Dedifferentiated amniotic fluid mesenchymal stem cell (primary cell): Measurements from ENCODE around the gene RNF19B.
"Not testable (repeated sequence)": the region's sequence is repeated elsewhere in the genome, so short reads cannot be mapped to it uniquely, and the experiment has no call there.

Experiments
- DNase-seq: peaks from one replicate; pipeline ENCODE4 v3.0.0-alpha.2; 2016; ENCODE audit errors: extremely low spot score

The RNF19B gene, protein sequence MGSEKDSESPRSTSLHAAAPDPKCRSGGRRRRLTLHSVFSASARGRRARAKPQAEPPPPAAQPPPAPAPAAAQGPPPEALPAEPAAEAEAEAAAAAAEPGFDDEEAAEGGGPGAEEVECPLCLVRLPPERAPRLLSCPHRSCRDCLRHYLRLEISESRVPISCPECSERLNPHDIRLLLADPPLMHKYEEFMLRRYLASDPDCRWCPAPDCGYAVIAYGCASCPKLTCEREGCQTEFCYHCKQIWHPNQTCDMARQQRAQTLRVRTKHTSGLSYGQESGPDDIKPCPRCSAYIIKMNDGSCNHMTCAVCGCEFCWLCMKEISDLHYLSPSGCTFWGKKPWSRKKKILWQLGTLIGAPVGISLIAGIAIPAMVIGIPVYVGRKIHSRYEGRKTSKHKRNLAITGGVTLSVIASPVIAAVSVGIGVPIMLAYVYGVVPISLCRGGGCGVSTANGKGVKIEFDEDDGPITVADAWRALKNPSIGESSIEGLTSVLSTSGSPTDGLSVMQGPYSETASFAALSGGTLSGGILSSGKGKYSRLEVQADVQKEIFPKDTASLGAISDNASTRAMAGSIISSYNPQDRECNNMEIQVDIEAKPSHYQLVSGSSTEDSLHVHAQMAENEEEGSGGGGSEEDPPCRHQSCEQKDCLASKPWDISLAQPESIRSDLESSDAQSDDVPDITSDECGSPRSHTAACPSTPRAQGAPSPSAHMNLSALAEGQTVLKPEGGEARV

DNA sequence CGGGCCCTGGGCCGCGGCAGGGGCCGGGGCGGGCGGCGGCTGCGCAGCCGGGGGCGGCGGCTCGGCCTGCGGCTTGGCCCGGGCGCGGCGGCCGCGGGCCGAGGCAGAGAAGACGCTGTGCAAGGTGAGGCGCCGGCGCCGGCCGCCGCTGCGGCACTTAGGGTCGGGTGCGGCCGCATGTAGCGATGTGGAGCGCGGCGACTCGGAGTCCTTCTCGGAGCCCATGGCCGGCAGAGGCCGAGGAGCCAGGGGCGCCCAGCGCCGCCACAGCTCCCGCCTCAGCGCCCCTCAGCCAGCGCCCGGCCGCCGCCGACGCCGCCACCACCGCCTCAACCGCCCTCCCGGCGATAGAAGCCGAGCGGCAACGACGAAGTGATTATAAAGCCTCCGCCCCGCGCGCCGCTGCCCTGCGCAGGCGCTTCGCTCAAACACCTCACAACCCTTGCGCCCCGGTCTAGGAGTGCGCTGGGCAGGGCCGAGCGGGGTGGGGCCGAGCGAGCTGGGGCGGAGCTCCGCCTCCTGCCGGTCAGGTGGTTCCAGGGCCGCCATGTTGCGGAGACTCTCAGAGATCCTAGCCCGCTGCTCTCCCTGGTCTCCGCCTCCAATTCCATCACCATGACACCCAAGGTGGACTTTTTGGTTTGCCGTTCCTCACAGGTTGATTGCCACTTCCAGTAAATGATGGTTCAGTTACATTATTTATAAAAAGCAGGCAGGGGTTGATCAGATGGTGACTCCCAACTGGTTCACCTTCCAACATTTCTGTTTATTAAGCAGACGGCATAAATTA, at the start of gene RNF19B:
TSS of gene RNF19B (minus strand) at position 349 of the 790 bp plus-strand sequence. CDS start at position 225, 124 bp downstream.
- peak; percentile 89 for DNase-seq

DNA sequence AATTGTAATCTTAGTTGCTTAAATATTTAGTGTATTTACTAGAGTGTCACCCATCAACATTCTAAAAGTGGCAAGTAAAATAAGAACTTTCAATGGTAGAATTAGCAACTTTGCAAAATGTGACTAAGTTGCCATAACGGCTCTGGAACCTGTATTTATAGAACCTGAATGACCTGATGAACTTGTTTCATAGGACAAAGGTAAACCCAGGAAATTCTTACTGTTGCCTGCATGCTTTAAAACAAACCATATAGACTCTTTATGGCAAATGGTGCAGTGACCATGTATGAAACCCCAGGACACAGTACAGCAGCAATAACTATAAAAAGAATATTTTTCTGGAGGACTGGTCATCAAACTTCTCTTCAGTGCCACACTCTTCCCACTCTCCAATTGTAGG, 49.2 kb upstream of the RNF19B start:
- DNase-seq, result no peak

DNA sequence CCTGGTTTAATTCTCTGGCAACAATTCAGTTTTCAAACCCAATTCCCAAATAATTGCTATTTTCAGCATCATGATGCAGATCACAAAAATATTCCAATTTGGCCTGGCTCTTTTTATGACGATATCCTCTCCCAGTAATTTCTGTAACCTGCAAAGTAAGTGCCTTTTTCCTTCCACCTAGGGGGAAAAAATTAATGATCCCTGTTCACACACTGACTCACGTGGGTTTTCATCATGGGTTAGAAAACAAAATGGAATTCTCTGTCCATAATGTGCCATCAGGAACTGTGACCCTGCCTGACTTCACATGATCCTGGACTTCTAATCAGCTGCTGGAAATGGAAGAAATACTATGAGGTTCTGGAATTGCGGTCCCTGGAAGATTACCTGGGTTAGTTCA, 47.6 kb upstream of the RNF19B start:
- no peak for DNase-seq

DNA sequence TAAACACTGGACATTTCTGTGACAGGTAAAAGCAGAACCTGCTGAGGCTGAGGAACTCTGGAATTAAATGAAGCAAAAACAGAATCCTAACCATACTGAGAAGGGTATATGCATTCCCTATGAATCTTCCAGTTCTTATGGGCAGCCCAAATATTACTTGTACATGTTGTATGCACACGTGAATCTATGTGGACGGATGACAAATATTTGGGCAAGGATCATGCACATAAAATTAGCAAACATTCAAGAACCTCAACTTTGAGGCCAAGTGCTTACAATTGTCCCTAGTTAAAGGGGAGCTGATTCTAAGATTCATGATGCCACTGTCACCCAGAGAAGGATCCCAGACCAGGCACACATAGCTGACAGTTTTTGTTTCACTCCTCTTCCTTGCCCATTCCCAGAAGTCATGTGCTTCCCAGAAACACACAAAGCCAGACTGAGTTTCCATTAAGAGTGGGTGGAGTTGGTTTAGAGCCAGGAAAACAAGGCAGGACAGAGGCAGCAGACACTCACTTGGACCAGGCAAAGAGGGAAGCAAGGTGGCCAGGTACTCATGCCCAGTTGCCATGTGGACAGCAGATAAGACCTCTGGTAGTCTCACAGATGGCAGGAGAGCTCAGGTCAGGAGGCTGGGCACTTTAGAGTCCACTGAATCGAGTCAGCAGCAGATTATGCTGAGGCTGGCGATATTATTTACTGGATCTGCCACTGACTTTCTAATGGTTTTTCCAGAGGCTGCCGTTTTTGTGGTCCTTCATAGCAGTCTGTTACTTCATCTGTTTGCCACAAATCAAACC, 46.5 kb upstream of the RNF19B start:
- DNase-seq, result peak; percentile 49

DNA sequence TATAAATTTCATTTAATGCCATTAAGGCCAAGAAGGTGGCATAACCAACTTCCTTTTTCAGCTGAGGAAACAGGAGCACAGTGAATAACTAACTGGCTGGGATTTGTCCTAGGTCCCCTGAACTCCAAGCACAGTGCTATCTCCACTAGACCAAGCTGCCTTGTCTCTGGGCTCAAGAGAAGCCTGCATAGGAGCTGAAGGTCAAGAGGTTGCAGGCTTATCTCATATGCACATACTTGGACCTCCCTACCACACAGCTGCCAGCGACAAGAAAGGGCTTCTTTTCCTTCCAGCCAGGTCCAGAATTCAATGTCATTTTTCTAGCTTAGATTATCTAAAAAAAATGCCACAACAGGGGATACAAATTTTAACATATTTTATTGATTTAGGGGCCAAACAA, 45.0 kb upstream of the RNF19B start:
- DNase-seq, result no peak

DNA sequence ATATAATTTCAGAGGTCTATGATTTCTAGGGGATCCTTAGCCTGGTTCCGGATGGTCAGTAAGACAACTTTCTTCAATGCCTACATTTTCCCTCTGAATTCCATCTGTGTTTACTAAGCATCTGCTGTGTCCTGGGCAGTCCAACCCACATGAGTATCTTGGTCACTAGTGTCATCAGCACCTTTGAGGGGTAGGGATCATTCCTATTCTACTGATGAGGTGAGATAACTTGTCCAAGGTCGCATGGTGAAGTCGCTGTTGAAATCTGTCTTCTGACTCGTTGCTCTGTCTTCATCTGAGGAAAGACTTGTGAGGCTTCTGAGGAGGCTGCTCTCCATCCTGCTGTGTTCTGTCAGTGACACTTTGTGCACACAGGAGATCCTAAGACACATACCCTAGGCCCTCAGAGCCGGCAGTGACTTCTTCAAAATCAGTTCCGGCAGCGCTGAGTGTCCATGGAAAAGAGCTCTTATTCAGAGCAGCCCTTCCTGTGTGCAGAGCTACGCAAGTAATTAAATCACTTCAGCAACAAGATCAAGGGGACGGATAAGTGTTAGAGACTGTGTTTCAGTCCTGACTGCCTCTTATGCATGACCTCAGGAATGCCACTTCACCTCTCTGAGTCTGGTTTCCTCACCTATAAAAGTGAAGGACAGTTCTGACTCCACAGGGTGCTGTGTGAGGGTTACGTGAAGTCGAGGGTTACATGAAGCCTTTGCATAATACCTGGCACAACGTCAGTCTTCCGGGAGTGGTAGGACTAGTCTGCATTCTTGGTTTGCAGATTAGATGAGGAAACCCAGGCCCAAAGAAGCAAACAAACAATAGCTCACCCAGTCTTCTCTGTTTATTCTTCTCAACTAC, 43.7 kb upstream of the RNF19B start:
- DNase-seq, result no peak

DNA sequence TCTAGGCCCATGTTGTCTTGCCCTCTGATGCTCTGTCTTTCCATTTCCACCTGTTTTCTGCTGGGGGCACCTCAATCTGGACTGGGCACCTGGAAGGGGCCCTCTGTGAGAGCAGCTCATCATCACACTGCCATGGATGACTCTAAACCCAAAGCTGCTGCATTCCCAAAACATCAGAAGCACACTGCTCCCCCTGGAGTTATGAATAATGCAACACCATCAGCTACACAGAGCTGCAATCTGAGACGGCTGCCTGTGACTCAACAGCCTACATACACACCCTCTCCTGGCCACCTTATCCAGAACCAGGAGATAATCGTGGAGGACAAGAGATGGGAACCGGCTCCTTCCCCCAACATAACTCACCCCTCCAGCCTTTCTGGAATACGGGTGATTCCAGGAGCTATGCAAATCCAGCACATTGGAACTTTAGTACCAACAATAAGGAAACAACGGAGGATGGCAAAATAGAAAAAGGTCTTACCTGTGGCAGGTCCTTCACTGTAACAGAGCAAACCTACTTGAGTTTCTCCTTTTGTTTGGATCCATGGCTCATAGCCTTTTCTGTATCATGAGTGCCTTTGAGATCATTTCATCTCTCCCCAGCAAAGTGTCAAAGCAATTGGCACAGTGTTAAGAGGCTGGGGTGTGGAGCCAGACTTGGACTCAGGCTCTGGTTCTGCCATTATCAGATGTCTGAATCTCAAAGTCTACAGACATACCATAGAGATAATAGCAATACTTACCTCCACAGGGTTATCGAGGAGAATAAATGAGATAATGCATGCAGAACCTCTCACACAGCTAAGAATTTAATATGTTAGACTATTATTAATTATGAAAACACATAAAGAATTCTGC, 42.8 kb upstream of the RNF19B start:
- peak; percentile 85 for DNase-seq

DNA sequence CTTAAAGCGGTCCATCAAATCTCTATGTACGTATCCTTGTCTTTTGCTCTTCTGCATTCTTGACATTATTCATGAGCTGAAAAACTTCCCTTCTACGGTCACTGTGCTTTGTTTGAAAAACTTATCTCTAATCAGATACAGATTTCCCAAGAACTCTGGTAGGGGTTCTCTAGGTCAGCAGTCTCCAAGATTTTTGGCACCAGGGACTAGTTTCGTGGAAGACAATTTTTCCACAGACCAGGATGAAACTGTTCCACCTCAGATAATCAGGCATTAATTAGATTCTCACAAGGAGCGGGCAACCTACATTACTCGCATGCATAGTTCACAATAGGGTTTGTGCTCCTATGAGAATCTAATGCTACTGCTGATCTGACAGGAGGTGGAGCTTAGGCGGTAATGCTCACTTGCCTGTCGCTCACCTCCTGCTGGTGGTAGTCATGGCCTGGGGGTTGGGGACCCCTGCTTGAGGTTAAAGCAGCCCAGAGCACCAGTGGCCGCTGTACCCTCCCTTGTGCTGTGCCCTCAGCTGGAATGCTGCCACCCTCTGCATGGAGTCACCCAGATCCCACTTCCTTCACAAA, 41.3 kb upstream of the RNF19B start:
- no peak for DNase-seq

DNA sequence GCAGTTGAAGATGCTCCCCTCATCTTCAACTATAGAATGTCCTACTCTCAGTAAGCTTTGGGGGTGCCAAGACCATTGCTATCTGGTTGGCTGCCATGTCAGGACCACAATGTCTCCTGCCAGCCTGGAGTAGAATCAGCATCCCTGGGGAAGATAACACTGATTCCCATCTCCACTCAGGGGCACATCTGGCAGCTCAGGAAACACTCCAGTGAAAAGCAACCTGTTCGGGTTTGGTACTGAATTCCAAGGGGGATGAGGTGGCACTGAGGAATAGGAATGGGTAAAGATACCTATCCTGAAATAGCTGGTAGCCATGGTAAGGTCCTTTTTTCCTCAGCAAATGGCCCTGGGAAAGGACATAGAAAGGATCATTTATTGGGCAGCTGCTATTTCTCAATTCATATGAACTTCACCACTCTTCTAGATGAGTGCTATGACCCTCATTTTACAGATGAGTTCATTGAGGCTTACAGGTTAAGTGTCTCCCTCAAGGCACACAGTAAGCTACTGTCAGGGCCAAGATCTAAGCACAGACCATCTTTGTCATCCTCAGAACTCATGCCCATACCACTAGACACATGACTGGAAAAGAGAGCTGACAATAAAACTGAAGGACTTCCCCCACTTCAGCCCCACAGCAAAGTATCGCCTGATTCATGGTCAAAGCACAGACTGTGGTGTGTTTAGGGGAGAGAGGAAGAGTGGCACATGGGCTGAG, 40.7 kb upstream of the RNF19B start:
- no peak for DNase-seq

DNA sequence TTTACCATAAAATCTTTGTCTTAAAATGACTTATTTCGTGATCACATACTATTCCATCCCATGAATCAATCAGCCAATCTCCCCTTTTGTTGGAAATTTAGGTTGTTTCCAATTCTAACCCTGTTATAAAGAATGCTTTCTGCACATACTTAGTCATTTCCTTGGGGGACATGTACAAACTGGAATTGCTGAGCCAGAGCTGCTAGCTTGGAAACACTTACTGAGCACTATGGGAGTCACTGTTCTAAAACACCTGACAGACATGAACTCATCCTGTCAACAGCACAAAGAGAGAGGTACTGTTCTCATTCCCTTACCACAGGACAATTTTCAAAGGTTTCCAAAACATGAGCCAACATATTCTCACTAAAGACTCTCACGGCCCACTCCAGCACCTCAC, 40.0 kb upstream of the RNF19B start:
- no peak for DNase-seq

DNA sequence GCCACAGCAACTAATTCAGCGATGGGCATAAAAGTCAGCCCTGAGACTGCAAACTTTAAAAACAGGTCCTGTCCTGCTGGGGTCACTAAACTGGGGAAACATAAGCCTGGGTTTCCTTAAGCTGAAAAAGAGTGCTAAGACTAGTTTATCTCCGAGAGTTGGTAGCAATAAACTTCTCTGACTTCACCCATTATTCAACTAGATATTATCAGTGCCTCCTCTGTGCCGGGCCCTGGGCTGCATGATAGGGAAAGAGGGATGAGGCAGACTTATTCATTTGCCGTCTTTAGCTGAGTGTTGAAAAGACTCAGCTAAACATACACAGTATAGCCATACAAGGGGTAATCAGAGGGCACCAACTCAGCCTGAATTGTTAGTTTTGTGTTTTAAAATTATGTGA, 39.0 kb upstream of the RNF19B start:
- no peak for DNase-seq

DNA sequence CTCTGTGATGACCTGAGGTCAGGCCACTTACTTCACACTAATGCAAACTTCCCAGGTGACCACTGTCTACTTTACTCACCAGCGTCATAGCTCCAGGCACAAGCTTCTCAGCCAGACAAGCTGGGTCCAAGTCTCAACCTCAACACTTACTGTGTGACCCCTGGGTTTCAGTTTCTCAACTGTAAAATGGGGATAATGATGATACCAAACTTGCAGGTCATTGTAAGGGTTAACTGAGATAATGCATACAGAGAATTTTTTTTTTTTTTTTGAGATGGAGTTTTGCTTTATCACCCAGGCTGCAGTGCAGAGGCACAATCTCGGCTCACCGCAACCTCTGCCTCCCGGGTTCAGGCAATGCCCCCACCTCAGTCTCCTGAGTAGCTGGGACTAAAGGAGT, 37.4 kb upstream of the RNF19B start:
- no peak for DNase-seq

DNA sequence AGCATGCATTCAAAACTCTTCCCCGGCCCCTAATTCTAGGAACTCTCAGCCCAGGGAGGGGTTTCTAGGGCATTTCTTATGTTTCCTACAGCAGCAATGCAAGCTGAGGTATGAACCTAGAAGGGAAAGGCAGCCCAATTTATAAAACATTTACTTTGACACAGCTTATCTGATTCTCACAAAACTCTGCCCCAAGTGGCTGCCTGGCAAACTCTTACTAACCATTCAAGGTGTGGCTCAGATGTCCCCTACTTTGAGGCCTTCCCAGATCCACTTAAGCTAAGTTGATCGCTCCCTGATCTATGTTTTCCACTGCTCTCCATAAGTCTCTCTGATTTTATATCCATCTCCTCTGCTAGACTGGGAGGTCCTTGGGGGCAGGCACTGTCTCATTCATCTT, 36.7 kb upstream of the RNF19B start:
- no peak for DNase-seq

DNA sequence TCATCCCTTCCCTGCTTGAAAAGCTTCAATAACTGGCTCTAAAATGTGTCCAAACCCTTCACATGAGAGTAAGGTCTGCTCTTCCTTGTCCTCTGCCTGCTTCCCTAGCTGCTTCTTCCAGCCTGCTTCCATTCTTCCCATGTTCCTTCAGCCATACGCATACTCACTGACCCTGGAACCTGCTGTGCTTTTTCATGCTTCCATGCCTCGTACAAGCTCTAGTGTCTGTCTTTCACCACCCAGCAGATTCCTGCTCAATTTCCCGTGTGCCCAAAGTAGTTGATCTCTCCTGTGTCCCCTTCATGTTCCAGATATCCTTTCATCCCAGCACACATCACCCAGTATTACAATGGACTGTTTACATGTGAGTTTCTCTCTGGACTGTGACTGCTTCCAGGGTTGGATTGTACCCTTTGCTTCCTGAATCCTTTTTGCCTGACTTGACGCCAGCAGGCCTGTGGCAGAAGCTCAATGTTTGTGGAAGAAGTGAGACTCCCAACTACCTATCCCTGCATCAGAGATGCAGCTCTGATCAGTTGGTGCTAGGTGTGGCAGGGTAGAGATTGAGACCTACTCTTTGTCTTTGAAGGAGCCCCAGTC, 35.9 kb upstream of the RNF19B start:
- DNase-seq, result no peak

DNA sequence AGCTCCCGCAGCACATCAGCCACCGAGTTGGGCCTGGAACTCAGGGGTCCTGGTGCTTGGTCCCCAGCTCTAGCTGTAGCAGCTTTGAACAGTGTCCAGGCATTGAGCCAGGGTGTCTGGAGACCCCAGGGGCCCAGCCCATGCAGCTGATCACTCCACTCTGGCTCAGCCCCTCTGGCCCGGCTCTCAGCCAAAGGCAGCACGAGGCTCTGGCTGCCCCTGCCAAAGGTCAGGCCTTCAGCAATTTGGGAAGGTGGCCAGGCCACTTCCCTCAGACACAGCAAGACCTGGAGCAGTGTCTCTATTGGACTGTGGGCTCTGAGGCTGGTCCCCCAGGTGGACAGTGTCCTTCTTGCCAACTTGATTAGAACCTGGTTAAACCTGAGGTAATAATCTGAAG, 34.4 kb upstream of the RNF19B start:
- DNase-seq, result no peak

DNA sequence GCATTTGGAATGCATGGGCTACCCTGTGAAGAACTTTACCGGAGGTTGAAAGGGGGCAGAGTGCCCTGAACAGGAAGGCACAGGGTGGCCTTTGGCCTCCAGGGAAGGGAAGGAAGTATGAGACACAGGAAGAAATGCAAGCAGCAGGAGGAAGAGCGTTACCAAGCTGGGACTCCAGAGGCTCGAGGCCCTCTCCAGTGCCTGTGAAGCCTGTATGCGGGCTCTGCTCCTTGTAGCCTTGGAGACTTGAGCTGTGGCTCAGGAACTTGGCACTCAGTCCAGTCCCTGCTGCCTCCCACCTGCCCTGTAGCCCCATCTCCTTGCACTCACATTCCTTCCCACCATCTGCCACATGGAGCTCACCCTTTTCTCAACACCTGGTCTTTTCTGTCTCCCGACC, 33.5 kb upstream of the RNF19B start:
- no peak for DNase-seq

DNA sequence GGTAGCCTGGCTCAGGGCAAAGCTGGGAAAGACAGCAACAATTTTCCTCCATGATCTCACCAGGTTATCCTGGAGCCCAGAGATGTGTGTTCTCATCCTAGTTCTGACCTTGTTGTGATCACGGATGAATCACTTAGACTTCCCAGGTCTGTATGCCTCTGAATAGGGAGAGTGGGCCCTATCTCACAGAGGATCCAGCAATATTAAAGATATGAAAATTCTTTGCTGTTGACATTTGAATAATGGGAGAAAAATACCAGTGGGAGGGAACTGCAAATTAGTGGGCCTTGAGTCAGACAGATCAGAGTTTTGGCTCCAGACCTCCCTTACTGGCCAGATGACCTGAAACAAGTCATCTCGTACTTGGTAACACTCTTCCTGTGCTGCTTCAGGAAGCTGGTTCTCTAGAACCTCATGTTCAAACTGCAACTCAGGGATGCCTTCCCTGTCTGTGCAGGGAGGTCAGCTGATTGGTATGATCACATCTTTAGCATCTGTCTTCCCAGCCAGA, 32.8 kb upstream of the RNF19B start:
- no peak for DNase-seq

DNA sequence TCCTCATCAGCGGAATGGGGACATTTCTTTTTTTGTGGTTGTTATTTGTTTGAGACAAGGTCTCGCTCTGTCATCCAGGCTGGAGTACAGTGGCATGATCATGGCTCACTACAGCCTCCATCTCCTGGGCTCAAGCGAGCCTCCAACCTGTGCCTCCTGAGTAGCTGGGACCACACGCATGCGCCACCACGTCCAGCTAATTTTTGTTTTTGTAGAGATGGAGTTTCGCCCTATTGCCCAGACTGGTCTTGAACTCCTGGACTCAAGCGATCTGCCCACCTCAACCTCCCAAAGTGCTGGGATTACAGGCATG, 28.7 kb upstream of the RNF19B start:
- DNase-seq, result not testable (repeated sequence)
